HG02642 (cell line): ENCODE data around the gene GLRX5.

ENCODE experiments used
- ATAC-seq: cut with Tn5 transposase; IDR thresholded peaks from one replicate; pipeline ENCODE4 v1.9.1; 2021; ENCODE audit warnings: mild to moderate bottlenecking; ENCODE audit not compliant: unreplicated experiment, poor library complexity

GLRX5 gene

GRCh38 chr14:95531969-95532368 lies 2.9 kb upstream of the GLRX5 start:
- ATAC-seq = no peak

DNA sequence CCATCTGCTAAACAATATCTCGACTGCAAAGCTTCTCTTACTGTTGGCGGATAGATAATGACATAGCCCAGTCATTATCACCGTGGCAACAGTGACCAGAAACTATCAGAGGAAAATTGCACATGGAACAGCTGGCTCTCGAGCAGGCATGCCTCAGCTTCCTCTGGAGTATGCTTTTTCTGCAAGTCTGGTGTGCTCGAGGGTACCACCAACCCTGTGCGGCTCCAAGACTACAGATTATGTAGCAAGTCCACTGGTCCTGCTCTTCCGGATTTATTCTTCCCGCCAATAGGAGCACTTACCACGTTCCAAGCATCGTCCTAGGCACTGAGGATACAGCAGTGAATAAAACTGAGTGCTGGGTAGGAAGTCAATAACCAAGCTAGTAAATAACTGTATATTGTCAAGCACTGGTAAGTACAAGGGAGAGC lies 1.4 kb upstream of the GLRX5 start:
- no peak for ATAC-seq

GRCh38 chr14:95533822-95534221 lies 1.0 kb upstream of the GLRX5 start:
- ATAC-seq = no peak

GRCh38 chr14:95535226-95536021 lies 574 bp downstream of the GLRX5 start:
- peak; percentile 3 for ATAC-seq

DNA sequence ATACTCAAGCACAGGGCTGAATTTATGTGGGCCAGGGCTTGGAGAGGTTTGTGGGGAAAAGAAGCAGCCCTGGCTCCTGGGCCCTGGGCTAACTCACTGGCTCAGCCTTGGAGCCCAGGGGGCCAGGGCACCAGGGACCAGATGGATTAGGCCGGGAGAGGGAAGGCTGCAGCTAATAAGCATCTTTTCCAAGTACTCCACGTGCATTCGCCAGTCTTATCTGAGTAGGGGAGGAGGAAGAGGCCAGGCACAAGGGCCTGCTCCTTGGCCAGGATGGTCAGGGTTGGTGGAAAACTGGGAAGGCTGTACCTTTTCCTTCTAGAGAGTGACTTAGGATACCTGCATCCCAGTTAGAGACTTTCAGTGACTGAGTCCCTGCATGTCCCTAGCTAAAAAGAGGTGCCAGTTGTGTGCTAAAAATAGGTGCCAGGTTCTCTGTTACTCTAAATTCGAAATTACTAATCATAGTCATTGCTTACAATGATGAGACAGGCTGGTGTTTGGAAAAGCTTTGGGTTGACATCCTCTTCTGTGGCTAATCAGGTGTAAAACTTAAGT lies 1.3 kb downstream of the GLRX5 start:
- ATAC-seq = no peak

- no peak for ATAC-seq
Observed at GRCh38 chr14:95536671-95537070, 1.8 kb downstream of the GLRX5 start.

DNA sequence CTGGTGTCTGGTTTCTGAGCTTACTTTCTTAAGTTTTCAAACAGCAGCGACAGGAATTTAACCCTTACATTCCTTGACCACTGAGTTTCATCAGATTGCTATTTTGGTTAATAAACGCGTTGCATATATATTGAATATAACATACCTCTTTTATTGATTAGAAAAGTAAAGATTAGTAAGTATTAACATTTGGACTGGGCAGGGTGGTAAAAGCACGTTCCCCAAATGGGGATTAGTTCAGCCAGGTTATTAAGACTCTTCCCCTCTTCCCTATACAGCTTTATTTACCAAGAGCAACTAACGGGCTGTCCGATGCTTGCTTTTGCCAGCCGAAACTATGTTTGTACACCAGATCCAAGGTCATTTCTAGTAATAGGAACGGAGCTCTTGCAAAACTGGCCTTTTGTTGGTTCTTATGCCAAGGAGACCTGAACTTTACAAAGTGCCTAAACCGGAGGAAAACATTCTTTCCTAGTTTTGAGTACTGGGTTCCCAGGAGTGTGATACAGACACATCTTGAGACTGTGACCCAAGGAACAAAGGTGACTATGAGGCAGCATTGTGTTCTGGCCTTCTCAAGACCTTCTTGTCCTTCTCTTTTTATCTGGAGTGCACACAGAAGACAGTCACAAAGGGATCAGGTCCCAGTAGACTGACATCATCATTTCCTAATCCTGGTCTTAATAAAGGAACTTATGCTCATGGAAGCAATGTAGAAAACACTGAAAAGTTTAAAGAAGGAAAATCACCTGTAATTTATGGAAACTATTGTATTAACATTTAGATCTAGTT lies 2.6 kb downstream of the GLRX5 start:
- no peak for ATAC-seq

DNA sequence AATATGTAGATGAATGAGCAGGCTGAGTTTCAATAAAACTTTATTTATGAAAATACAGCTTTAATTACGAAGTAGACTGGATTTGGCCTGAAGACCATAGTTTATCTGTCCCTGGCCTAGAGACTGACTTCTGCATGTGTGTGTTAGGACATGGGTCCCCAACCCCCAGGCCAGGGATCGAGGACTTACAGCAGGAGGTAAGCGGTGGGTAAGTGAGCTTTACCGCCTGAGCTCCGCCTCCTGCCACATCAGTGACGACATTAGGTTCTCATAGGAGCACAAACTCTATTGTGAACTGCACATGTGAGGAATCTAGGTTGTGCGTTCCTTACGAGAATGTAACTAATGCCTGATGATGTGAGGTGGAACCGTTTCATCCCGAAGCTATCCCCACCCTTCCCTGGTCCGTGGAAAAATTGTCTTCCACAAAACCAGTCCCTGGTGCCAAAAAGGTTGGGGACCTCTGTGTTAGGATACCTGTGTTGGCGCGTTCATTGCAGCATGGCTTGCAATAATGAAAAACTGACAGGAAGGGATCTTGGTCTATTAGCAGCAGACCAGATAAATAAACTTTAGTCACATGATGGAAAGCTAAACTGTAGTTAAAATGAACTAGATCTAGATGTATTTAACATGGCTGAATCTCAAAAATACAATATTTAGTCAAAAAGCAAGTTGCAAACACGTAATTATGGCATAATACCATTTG lies 4.1 kb downstream of the GLRX5 start:
- ATAC-seq = no peak

DNA sequence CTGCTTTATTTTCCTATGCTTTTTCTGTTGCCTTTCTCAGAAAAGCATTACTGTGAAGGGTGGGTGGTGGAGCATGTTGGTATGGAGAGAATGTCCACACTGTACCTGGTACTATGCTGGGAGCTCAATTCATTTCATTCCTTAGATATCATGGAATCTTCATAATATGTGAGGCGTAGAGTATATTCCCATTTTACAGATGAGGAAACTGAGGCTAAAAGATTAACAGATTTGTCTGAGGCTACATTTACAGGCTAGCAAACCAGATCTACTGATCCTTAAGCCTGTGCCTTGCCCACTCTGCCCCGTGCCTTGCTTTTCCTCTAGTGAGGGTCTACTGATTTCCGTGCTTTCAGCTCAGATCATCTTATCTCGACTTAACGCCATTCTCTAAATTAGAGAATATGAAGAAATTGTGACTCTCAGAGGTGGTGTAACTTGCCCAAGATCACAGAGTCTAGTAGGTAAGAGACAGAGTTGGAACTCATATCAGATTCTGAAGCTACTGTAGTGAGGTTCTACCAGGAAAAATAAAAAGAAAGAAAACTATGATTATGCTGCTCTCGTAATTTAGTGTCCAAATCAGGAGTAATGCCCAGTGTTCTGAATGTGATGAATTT lies 5.5 kb downstream of the GLRX5 start:
- ATAC-seq = no peak

- ATAC-seq = no peak
Observed at GRCh38 chr14:95541346-95541745, 6.5 kb downstream of the GLRX5 start.

GRCh38 chr14:95541932-95542930 lies 7.4 kb downstream of the GLRX5 start:
- no peak for ATAC-seq

GRCh38 chr14:95543021-95543420 lies 8.2 kb downstream of the GLRX5 start:
- no peak for ATAC-seq

- ATAC-seq = no peak
Observed at GRCh38 chr14:95544588-95544987, 9.7 kb downstream of the GLRX5 start.

- ATAC-seq = no peak
Observed at GRCh38 chr14:95545515-95546168, 10.8 kb downstream of the GLRX5 start.

DNA sequence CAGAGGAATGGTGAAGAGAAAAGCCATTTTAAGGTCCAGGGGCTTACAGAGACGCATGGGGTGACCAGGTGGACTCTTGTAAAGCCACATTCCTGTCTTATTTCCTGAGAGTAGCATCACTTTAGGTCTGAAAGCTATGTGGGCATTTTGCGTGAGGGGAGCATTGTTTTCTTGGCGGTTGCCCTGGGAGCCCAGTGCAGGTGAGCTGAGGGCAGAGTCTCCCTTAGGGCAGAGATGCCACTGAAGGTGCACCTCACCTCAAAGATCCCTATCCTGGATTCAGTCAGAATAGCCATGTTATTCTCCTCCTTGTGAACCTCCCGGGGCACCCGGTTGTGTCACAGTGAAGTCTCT lies 12.4 kb downstream of the GLRX5 start:
- ATAC-seq = no peak

DNA sequence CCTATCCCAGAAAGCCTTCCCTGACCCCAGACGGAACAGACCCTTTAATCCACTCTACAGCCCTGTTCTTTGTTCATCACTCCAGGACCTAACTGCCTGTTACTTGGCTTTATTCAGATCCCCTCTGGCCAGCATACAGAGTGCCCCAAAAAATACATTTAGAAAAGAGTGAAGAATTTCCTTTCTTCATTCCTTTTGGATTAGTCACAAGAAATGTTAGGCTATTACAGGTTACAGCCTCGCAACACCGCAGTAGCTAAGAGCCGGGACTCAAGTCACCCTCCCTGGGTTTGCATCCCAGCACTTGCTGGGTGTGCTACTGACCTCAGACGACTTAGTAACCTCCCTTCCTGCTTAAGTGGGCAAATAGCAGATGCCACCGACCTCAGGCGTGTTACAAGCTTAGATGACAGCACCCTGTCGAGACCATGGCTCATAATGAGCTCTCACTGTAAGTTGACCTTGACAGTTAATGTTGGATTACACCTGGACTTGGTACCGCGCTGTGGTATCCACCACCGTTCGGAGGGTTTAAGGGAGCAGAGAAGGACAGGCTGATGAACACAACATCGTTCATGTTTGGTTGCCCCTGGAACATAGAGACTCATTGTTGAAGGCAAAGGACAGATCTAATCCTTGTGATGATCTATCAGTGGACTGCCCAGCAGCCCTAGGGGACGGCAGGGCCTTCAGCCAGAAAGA lies 12.9 kb downstream of the GLRX5 start:
- no peak for ATAC-seq

GRCh38 chr14:95548328-95548929 lies 13.6 kb downstream of the GLRX5 start:
- ATAC-seq = no peak
